SK-N-DZ (cell line): ENCODE data around the gene SLC9A9.
"Not testable (repeated sequence)": the region's sequence is repeated elsewhere in the genome, so short reads cannot be mapped to it uniquely, and the experiment has no call there.

Experiments used
- DNase-seq: peaks from one replicate; pipeline ENCODE4 v3.0.0-alpha.2; 2015; ENCODE audit warnings: low spot score

The SLC9A9 gene

GRCh38 chr3:143465666-143466065 lies 382.6 kb downstream of the SLC9A9 start:
- no peak for DNase-seq

GRCh38 chr3:143464850-143465249 lies 383.4 kb downstream of the SLC9A9 start:
- no peak for DNase-seq

GRCh38 chr3:143455480-143455879 lies 392.8 kb downstream of the SLC9A9 start:
- no peak for DNase-seq

- peak; percentile 18 for DNase-seq
These were observed 397.6 kb downstream of the SLC9A9 start for GRCh38 chr3:143450632-143451031.

GRCh38 chr3:143447491-143447890 lies 400.8 kb downstream of the SLC9A9 start:
- DNase-seq = no peak

- DNase-seq = no peak
These were observed 403.1 kb downstream of the SLC9A9 start for GRCh38 chr3:143445118-143445517.

GRCh38 chr3:143443851-143444331 lies 404.4 kb downstream of the SLC9A9 start:
- no peak for DNase-seq

- DNase-seq = no peak
These were observed 405.3 kb downstream of the SLC9A9 start for GRCh38 chr3:143442814-143443447.

- no peak for DNase-seq
These were observed 406.6 kb downstream of the SLC9A9 start for GRCh38 chr3:143441516-143442171.

- DNase-seq = no peak
These were observed 408.5 kb downstream of the SLC9A9 start for GRCh38 chr3:143439817-143440216.

GRCh38 chr3:143437405-143437804 lies 410.9 kb downstream of the SLC9A9 start:
- no peak for DNase-seq

- peak; percentile 14 for DNase-seq
These were observed 411.9 kb downstream of the SLC9A9 start for GRCh38 chr3:143436231-143436930.

GRCh38 chr3:143433787-143434378 lies 414.4 kb downstream of the SLC9A9 start:
- no peak for DNase-seq

GRCh38 chr3:143431298-143431697 lies 417.0 kb downstream of the SLC9A9 start:
- DNase-seq = not testable (repeated sequence)

GRCh38 chr3:143430568-143430967 lies 417.7 kb downstream of the SLC9A9 start:
- DNase-seq = no peak

GRCh38 chr3:143429628-143430514 lies 418.4 kb downstream of the SLC9A9 start:
- no peak for DNase-seq

- DNase-seq = no peak
These were observed 420.0 kb downstream of the SLC9A9 start for GRCh38 chr3:143428294-143428693.

GRCh38 chr3:143427631-143428030 lies 420.6 kb downstream of the SLC9A9 start:
- DNase-seq = no peak

GRCh38 chr3:143424874-143425273 lies 423.4 kb downstream of the SLC9A9 start:
- no peak for DNase-seq

GRCh38 chr3:143421556-143421955 lies 426.7 kb downstream of the SLC9A9 start:
- no peak for DNase-seq

- DNase-seq = no peak
These were observed 428.7 kb downstream of the SLC9A9 start for GRCh38 chr3:143419611-143420010.
